ACC112 (cell line): ENCODE measurements around the gene DEFB121.
"Not testable (repeated sequence)": the region's sequence is repeated elsewhere in the genome, so short reads cannot be mapped to it uniquely, and the experiment has no call there.

Experiments
- H2AFZ ChIP-seq: fragments of 200-600 bp; sonication (generic); one replicate; pipeline ENCODE4 v1.6.0; 2017; ENCODE audit warnings: antibody characterized with exemption, low read length; ENCODE audit not compliant: unreplicated experiment
- H3K27ac ChIP-seq: fragments of 200-600 bp; sonication (generic); 2 replicates; pipeline ENCODE4 v1.5.1; 2014; ENCODE audit warnings: low read depth, mild to moderate bottlenecking, antibody characterized with exemption, low read length, moderate library complexity
- H3K27me3 ChIP-seq: fragments of 200-600 bp; sonication (generic); 2 replicates; pipeline ENCODE4 v1.6.1; 2014; ENCODE audit warnings: mild to moderate bottlenecking, antibody characterized with exemption, low read length, moderate library complexity, mixed read lengths; ENCODE audit not compliant: insufficient read depth
- H3K36me3 ChIP-seq: fragments of 200-600 bp; sonication (generic); 2 replicates; pipeline ENCODE4 v1.6.1; 2016; ENCODE audit warnings: mild to moderate bottlenecking, antibody characterized with exemption, low read length, moderate library complexity, mixed read lengths; ENCODE audit not compliant: insufficient read depth
- H3K4me1 ChIP-seq: fragments of 200-600 bp; sonication (generic); one replicate; pipeline ENCODE4 v1.6.1; 2016; ENCODE audit warnings: low read length, mixed read lengths; ENCODE audit not compliant: insufficient read depth, unreplicated experiment, control insufficient read depth
- H3K4me3 ChIP-seq: fragments of 200-600 bp; sonication (generic); 2 replicates; pipeline ENCODE4 v1.5.1; 2014; ENCODE audit warnings: mild to moderate bottlenecking, low read depth, low read length
- H3K79me2 ChIP-seq: fragments of 200-600 bp; sonication (generic); one replicate; pipeline ENCODE4 v1.6.0; 2016; ENCODE audit warnings: low read length; ENCODE audit not compliant: control insufficient read depth, unreplicated experiment, insufficient read depth

The DEFB121 gene

GRCh38 chr20:31406115-31406514 is at the start of gene DEFB121:
TSS of gene DEFB121 (minus strand) at chr20:31406215. CDS start at chr20:31406152, 63 bp downstream.
- Histone ChIP-seq H3K4me3 (no peak within 1 kb of the TSS), H3K36me3 (no peaks in the 10 kb centered on the region), H3K27me3 (peaks cover 62% of the 10 kb centered on the region), H2AFZ (no peak within 1 kb of the TSS), H3K27ac (no peak within 1 kb of the TSS), H3K79me2 (no peaks in the 10 kb centered on the region), H3K4me1 (no peaks in the 10 kb centered on the region)

GRCh38 chr20:31454361-31454760 is 48.3 kb upstream of the DEFB121 start:
- Histone ChIP-seq H3K27me3 (no peaks in the 10 kb centered on the region), H3K4me3 (no peak overlapping the region), H3K79me2 (no peaks in the 10 kb centered on the region), H2AFZ (no peak overlapping the region), H3K36me3 (no peaks in the 10 kb centered on the region), H3K4me1 (no peaks in the 10 kb centered on the region), H3K27ac (no peak overlapping the region)

GRCh38 chr20:31452575-31452974 is 46.6 kb upstream of the DEFB121 start:
- no peak overlapping the region for H2AFZ ChIP-seq
- no peaks in the 10 kb centered on the region for H3K79me2 ChIP-seq
- no peak overlapping the region for H3K27ac ChIP-seq
- H3K27me3 ChIP-seq: no peaks in the 10 kb centered on the region; the same call in 1 of the 2 replicates
- no peak overlapping the region for H3K4me3 ChIP-seq
- H3K4me1 ChIP-seq: no peaks in the 10 kb centered on the region
- no peaks in the 10 kb centered on the region for H3K36me3 ChIP-seq

GRCh38 chr20:31449511-31450414 is 43.7 kb upstream of the DEFB121 start:
- no peaks in the 10 kb centered on the region for H3K36me3 ChIP-seq
- no peaks in the 10 kb centered on the region for H3K4me1 ChIP-seq
- no peaks in the 10 kb centered on the region for H3K79me2 ChIP-seq
- H3K4me3 ChIP-seq: no peak overlapping the region
- no peak overlapping the region for H3K27ac ChIP-seq
- H2AFZ ChIP-seq: no peak overlapping the region
- H3K27me3 ChIP-seq: peaks cover 13% of the 10 kb centered on the region

GRCh38 chr20:31446084-31446819 is 40.2 kb upstream of the DEFB121 start:
- H2AFZ ChIP-seq: no peak overlapping the region
- no peaks in the 10 kb centered on the region for H3K79me2 ChIP-seq
- peaks cover 38% of the 10 kb centered on the region for H3K27me3 ChIP-seq
- H3K36me3 ChIP-seq: no peaks in the 10 kb centered on the region
- no peaks in the 10 kb centered on the region for H3K4me1 ChIP-seq
- H3K27ac ChIP-seq: no peak overlapping the region
- H3K4me3 ChIP-seq: no peak overlapping the region

GRCh38 chr20:31440012-31440659 is 34.1 kb upstream of the DEFB121 start, which contains the start of gene DEFB123:
TSS of gene DEFB123 (plus strand) at chr20:31440632. CDS start at chr20:31440699, 67 bp downstream.
- Histone ChIP-seq H3K4me1 (no peaks in the 10 kb centered on the region), H3K4me3 (no peak within 1 kb of the TSS), H3K36me3 (no peaks in the 10 kb centered on the region), H3K27ac (no peak within 1 kb of the TSS), H3K27me3 (peaks cover 59% of the 10 kb centered on the region), H2AFZ (no peak within 1 kb of the TSS), H3K79me2 (no peaks in the 10 kb centered on the region)

GRCh38 chr20:31430568-31431115 is 24.6 kb upstream of the DEFB121 start:
- no peaks in the 10 kb centered on the region for H3K36me3 ChIP-seq

GRCh38 chr20:31427576-31427975 is 21.6 kb upstream of the DEFB121 start:
- H3K4me1 ChIP-seq, H3K79me2 ChIP-seq, H3K4me3 ChIP-seq, H3K27ac ChIP-seq, H2AFZ ChIP-seq, H3K36me3 ChIP-seq: not testable (repeated sequence)
- peaks cover 33% of the 10 kb centered on the region for H3K27me3 ChIP-seq

More at GRCh38 chr20:31430568-31431115, 24.6 kb upstream of the DEFB121 start:
- H3K27me3 ChIP-seq: peaks cover 39% of the 10 kb centered on the region
- H3K4me1 ChIP-seq: no peaks in the 10 kb centered on the region
- no peak overlapping the region for H2AFZ ChIP-seq
- H3K79me2 ChIP-seq: no peaks in the 10 kb centered on the region
- H3K4me3 ChIP-seq: no peak overlapping the region
- no peak overlapping the region for H3K27ac ChIP-seq

GRCh38 chr20:31426891-31427551 is 21.0 kb upstream of the DEFB121 start:
- not testable (repeated sequence) for H3K27ac ChIP-seq, H3K4me1 ChIP-seq, H3K36me3 ChIP-seq, H3K4me3 ChIP-seq, H2AFZ ChIP-seq, H3K79me2 ChIP-seq
- peaks cover 31% of the 10 kb centered on the region for H3K27me3 ChIP-seq

- Histone ChIP-seq H3K4me1 (no peaks in the 10 kb centered on the region), H3K36me3 (no peaks in the 10 kb centered on the region), H3K27me3 (peaks cover 23% of the 10 kb centered on the region), H3K79me2 (no peaks in the 10 kb centered on the region), H2AFZ (no peak overlapping the region), H3K4me3 (no peak overlapping the region), H3K27ac (no peak overlapping the region)
Observed at GRCh38 chr20:31425797-31426196, 19.8 kb upstream of the DEFB121 start.
